Right ventricle myocardium superior (tissue), 1 donor: ENCODE measurements around the gene COG5. TPM values are rescaled to one million over a fixed set of nuclear protein-coding genes. Genes with fewer than 3 reads are reported as not detected.
"Not testable (repeated sequence)": the region's sequence is repeated elsewhere in the genome, so short reads cannot be mapped to it uniquely, and the experiment has no call there.

Experiments used
- ATAC-seq: fragments of 200-7000 bp; cut with Tn5 transposase; one replicate; pipeline ENCODE4 v1.9.1; 2020; ENCODE audit warnings: mild to moderate bottlenecking; ENCODE audit not compliant: poor library complexity
- DNase-seq: peaks from one replicate; pipeline ENCODE4 v3.0.0-alpha.2; 2020
- intact Hi-C: fragments of 100-400 bp; cut with DNase I; formaldehyde crosslinking; loops from one replicate; pipeline ENCODE4 v1.11.2; 2022
- total RNA-seq: library from RNA; stranded (reverse); fragmentation: NEBNext Ultra II Directional; extraction: Animal tissue kit (Norgen Biotek cat#: 25700); gene quantifications from one replicate; pipeline ENCODE4 v1.2.1, GENCODE V29; 2021
- donor health status: DM: no; HTN: yes; CAD: no; lungs with severe emphysema.

Gene COG5
- total RNA-seq, 1 donor from 2014 or later = 49.2 TPM

GRCh38 chr7:107267138-107267537 lies 296.6 kb downstream of the COG5 start:
- no peak for DNase-seq
- no peak for ATAC-seq
- intact Hi-C loops = no loop called here

GRCh38 chr7:107264723-107265122 lies 299.0 kb downstream of the COG5 start:
- ATAC-seq = no peak
- intact Hi-C loops = no loop called here

GRCh38 chr7:107262857-107263256 lies 300.9 kb downstream of the COG5 start:
- peak; percentile 85 for ATAC-seq
- intact Hi-C loops = no loop called here
- DNase-seq = no peak

More at GRCh38 chr7:107264723-107265122, 299.0 kb downstream of the COG5 start:
- DNase-seq = no peak

- intact Hi-C loops = no loop called here
- ATAC-seq (no peak), DNase-seq (no peak)
These were observed 305.0 kb downstream of the COG5 start for GRCh38 chr7:107258737-107259136.

GRCh38 chr7:107255602-107256001 lies 308.1 kb downstream of the COG5 start:
- ATAC-seq = no peak
- intact Hi-C loops = no loop called here
- DNase-seq = no peak

- ATAC-seq (no peak), DNase-seq (no peak)
- intact Hi-C loops = no loop called here
These were observed 309.2 kb downstream of the COG5 start for GRCh38 chr7:107254398-107254985.

- peak; percentile 84 for ATAC-seq
- intact Hi-C loops = no loop called here
- no peak for DNase-seq
These were observed 310.1 kb downstream of the COG5 start for GRCh38 chr7:107253599-107253998.

GRCh38 chr7:107251963-107252362 lies 311.8 kb downstream of the COG5 start:
- ATAC-seq (no peak), DNase-seq (no peak)
- intact Hi-C loops = no loop called here

GRCh38 chr7:107248551-107249316 lies 315.0 kb downstream of the COG5 start:
- intact Hi-C loops = no loop called here
- DNase-seq (no peak), ATAC-seq (no peak)

- DNase-seq, intact Hi-C loops, ATAC-seq: not testable (repeated sequence)
These were observed 316.9 kb downstream of the COG5 start for GRCh38 chr7:107246836-107247235.

- intact Hi-C loops = no loop called here
- DNase-seq (no peak), ATAC-seq (no peak)
These were observed 319.1 kb downstream of the COG5 start for GRCh38 chr7:107244613-107245012.

GRCh38 chr7:107242267-107242666 lies 321.5 kb downstream of the COG5 start:
- ATAC-seq = peak; percentile 63
- intact Hi-C loops = no loop called here
- no peak for DNase-seq

GRCh38 chr7:107237451-107237850 lies 326.3 kb downstream of the COG5 start:
- intact Hi-C loops = no loop called here
- DNase-seq = no peak
- peak; percentile 73 for ATAC-seq

- ATAC-seq (no peak), DNase-seq (no peak)
- intact Hi-C loops = no loop called here
These were observed 326.9 kb downstream of the COG5 start for GRCh38 chr7:107236862-107237261.

GRCh38 chr7:107234436-107234835 lies 329.3 kb downstream of the COG5 start:
- intact Hi-C loops = no loop called here
- ATAC-seq (no peak), DNase-seq (no peak)

- ATAC-seq = peak; percentile 48
- no peak for DNase-seq
- intact Hi-C loops = no loop called here
These were observed 329.7 kb downstream of the COG5 start for GRCh38 chr7:107233981-107234380.

- no peak for DNase-seq
- peak; percentile 19 for ATAC-seq
- intact Hi-C loops = no loop called here
These were observed 330.5 kb downstream of the COG5 start for GRCh38 chr7:107233174-107233573.

GRCh38 chr7:107232568-107233090 lies 331.1 kb downstream of the COG5 start:
- intact Hi-C loops = no loop called here
- ATAC-seq (no peak), DNase-seq (no peak)

GRCh38 chr7:107230334-107230733 lies 333.4 kb downstream of the COG5 start:
- no peak for DNase-seq
- ATAC-seq = no peak
- intact Hi-C loops = no loop called here

GRCh38 chr7:107228291-107228690 lies 335.4 kb downstream of the COG5 start:
- DNase-seq (no peak), ATAC-seq (no peak)
- intact Hi-C loops = no loop called here
